HK-2 (cell line): ENCODE data around the gene SPEG.

Experiments used
- DNase-seq: peaks from one replicate; pipeline ENCODE4 v3.0.0-alpha.2; 2018; ENCODE audit not compliant: unreplicated experiment

The SPEG gene

DNA sequence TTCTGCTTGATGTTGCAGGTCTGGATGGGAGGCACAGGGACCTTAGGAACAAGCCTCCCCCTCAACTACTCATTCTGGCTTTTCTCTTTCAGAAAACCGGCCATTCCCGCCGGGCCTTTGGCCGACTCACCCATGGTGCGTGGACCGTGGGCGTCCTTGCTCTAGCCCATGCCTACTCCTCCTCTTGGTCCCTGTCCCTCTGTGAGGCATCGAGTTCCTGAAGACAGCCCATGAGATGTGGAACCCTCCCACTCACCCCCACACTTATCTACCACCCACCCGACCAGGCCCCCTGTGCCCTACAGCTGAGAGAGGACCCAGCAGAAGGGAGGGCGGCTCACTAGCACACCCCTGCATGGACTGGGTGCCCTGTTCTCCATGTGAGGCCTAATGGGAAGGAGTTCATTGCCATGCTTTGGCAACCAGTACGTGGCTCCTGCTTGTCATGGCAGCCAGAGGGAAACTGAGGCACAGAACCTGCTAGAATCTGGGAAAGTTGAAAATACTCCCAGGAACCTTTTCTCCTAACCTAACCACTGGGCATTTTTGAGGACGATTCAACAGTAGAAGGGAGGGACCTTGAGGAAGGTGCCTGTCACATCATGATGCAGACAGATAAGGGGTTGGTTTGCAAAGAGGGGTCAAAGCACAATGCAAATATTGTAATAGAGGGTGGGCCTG is 8.5 kb downstream of the SPEG start:
- DNase-seq, result no peak

DNA sequence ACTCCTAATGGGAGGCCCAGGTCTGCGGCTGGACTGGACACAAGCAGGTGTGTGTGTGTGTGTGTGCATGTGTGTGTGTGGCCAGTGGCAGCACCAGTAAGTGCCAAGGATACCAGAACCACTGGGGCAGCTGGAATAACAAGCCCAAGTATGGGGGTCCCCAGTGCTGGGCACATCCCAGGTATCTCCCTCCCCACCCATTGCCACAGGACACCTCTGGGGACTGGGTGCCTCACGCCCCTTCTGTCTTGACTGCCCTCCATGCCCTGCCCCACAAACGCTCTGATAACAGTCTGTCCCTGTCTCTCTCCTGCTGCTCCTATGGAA is 9.0 kb downstream of the SPEG start:
- DNase-seq, result no peak

DNA sequence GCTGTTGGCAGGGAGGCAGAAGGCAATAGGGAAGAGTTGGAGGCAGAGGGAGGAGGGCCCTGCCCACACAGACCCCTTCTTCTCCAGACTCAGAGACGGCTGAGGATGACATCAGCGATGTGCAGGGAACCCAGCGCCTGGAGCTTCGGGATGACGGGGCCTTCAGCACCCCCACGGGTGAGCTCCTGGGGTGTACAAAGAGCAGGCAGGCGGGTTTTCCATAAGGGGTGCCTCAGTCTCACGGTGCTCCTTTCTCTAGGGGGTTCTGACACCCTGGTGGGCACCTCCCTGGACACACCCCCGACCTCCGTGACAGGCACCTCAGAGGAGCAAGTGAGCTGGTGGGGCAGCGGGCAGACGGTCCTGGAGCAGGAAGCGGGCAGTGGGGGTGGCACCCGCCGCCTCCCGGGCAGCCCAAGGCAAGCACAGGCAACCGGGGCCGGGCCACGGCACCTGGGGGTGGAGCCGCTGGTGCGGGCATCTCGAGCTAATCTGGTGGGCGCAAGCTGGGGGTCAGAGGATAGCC is 10.0 kb downstream of the SPEG start:
- no peak for DNase-seq

DNA sequence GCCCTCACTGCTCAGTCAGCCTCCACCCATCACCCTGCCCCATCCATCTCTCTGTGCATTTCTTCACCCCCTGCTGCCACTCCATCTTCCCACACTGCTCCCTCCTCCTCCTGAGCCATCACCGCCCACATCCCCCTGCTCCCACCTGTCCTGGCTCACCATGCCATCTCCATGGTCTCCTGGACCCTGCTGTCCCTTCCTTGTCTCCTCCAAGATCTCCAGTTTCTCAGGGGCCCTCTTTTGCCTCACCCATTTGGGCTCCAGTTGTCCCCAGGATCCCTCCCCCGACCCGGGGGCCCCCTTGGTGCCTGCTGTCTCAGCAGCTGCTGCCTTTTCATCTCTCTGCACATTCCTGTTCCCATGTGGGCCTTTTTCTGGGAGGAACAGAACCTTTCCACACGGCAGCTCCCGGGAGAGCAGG is 10.6 kb downstream of the SPEG start:
- no peak for DNase-seq

DNA sequence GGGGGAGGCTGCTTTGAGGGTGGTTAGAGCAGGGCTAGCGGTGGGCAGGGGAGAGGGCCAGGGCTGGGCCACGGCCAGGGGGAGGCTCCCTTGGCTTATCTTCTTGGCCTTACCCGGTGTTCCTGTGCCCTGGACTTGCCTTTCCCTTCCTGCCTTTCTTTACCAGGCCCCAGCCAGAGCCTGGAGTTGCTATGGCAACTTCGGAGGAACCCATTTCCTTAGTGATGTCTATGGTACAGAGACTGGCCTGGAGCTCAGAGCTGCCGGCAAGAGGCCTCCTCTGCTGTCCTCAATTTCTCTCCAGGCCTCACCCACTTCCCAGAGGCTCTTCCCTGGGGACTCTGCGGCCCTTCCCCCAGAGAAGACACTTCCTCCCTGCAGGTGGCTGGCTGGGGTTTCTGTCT is 11.5 kb downstream of the SPEG start:
- peak; percentile 24 for DNase-seq

DNA sequence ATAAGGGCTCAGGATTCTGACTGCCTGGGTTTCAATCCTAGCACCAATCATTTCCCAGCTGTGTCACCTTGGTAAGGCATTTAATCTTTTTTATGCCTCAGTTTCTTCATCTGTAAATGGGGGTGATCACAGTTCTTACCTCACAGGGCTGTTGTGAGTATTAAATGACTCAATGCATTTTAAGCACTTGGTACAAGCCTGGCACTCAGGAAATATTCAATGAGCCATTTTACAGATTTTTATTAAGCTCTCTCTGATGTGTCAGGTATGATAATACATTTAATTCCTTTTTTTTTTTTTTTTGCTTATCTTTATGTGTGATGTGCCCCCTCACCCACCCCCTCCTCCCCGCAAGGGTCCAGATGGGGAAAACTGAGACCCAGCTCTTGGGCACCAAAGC is 12.0 kb downstream of the SPEG start:
- no peak for DNase-seq

DNA sequence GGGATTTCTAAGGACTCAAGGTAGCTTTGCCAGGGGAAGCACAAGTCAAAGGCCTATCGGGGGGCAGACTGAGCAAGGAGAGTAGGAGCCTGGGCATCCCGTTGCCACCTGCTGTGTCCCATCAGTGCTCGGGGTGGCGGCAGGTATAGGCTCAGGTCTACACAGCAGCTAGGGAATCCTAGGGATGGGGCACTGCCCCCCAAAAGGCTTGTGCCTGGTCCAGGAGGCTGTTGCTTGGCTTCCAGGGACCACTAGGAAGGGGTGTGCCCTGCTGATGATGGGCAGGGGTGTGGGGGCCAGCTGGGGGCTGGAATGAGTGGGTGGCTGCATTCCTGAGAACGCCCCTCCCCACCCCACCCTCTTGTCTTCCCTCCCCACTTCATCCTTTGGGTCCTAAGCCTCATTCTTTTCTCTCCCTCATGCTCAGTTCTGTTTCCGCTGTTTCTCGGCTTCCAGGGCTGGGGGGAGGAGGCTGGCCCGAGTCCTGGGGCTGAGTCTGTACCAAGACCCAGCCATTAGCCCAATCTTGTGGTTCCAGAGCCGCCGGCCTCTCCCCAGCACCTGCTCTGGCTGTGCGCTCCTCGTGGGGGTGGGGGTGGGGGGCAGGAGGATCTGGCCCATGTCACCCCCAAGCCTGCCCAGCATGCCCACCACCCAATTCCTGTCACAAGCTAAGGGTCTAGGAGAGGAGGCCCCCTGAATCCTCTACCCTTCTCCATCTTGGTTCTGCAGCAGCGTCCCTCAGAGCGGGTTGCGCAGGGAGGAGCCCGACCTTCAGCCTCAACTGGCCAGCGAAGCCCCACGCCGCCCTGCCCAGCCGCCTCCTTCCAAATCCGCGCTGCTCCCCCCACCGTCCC is 12.8 kb downstream of the SPEG start:
- DNase-seq, result no peak

DNA sequence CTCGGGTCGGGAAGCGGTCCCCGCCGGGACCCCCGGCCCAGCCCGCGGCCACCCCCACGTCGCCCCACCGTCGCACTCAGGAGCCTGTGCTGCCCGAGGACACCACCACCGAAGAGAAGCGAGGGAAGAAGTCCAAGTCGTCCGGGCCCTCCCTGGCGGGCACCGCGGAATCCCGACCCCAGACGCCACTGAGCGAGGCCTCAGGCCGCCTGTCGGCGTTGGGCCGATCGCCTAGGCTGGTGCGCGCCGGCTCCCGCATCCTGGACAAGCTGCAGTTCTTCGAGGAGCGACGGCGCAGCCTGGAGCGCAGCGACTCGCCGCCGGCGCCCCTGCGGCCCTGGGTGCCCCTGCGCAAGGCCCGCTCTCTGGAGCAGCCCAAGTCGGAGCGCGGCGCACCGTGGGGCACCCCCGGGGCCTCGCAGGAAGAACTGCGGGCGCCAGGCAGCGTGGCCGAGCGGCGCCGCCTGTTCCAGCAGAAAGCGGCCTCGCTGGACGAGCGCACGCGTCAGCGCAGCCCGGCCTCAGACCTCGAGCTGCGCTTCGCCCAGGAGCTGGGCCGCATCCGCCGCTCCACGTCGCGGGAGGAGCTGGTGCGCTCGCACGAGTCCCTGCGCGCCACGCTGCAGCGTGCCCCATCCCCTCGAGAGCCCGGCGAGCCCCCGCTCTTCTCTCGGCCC is 13.6 kb downstream of the SPEG start:
- no peak for DNase-seq

DNA sequence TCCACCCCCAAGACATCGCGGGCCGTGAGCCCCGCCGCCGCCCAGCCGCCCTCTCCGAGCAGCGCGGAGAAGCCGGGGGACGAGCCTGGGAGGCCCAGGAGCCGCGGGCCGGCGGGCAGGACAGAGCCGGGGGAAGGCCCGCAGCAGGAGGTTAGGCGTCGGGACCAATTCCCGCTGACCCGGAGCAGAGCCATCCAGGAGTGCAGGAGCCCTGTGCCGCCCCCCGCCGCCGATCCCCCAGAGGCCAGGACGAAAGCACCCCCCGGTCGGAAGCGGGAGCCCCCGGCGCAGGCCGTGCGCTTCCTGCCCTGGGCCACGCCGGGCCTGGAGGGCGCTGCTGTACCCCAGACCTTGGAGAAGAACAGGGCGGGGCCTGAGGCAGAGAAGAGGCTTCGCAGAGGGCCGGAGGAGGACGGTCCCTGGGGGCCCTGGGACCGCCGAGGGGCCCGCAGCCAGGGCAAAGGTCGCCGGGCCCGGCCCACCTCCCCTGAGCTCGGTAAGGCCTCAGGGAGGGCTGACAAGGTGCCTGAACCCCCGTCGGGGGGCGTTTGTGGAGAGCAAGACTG is 14.2 kb downstream of the SPEG start:
- DNase-seq, result no peak

DNA sequence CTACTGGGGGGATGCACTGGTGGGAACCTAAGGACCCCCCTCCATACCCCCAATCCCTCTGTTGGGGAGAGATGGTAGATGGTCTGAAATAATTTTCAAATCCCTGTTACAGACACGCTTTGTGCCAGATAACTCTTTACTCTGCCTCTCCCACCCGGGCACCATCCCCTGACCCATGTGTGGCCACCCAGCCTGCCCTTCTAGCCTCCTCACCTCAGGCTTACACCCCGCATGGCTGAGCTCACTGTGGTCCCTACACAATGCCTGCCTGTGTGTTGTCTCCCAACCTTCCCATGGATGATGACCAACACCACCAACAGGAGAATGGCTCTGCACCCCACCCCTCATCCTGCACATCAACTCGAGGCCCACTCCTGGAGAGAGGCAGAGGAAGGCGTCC is 15.0 kb downstream of the SPEG start:
- no peak for DNase-seq

DNA sequence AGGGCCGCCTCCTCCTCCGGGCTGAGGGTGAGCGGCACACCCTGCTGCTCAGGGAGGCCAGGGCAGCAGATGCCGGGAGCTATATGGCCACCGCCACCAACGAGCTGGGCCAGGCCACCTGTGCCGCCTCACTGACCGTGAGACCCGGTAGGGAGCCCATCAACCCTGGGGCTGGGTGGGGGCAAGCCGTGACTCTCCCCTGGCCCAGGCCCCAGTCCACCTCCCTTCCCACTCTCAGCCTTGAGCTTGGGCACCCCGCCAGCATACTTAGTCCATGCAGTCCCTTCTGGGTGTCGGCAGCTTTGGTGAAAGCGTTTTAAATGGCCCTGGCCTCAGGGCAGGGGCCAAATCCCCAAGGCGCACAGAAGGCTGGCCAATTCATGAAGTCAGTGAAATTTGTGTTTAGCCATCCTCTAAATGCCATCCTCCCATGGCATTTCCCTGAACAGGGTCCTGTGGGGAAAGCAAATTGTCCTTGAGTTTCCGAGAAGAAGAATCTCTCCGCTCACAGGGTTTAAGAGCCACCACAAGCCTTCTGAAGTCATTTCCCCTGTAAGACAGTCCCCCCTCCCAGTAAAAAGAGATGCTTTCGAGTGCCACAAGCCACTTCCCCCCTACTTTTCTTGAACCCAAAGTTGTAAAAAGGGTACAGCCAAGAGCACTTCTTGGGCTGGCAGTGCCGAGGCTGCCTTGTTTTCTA is 17.2 kb downstream of the SPEG start:
- no peak for DNase-seq

DNA sequence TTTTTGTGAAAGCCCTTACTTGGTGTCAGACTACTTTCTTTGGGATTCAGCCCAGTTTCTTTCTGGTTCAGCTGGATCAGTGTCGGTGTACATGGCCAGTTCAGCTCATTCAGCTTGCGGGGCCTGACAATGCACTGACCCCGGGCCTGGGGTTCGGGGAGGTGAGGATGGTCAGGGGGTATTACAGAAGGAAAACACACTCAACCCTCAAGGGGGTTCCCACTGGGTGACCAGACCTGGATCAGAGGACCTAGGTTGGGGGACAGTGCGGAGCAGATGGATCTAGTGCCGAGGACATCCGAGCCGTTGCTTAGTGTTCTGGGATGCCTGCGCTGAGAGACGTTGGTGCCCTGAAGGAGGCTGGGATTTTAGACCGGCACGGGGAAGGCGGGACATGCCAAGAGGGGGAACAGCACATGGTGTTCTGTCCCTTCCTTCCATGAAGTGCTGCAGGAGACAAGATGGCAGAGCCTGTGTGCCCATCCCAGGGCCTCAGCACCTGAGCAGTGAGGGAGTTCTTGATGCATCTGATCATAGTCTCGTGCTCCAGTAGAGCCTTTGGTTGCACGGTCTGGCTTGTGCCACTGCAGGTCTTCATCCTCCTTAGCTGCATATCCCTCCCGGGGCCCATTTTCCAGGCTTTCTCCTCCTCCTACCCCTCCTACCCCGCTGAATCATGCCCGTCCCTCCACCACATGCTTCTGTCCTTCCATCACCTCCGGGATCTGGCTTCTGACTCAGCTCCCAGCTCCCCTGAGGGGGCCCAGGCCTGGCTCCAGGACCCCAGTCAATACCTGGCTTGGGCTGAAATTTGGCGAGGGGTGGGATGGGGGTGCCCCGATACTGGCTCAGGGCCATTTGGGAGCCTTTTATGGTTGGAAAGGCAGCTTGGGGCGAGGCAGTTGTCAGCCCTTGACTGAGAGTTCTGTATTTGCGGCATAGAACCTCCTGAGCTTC is 18.0 kb downstream of the SPEG start:
- DNase-seq, result peak; percentile 92

DNA sequence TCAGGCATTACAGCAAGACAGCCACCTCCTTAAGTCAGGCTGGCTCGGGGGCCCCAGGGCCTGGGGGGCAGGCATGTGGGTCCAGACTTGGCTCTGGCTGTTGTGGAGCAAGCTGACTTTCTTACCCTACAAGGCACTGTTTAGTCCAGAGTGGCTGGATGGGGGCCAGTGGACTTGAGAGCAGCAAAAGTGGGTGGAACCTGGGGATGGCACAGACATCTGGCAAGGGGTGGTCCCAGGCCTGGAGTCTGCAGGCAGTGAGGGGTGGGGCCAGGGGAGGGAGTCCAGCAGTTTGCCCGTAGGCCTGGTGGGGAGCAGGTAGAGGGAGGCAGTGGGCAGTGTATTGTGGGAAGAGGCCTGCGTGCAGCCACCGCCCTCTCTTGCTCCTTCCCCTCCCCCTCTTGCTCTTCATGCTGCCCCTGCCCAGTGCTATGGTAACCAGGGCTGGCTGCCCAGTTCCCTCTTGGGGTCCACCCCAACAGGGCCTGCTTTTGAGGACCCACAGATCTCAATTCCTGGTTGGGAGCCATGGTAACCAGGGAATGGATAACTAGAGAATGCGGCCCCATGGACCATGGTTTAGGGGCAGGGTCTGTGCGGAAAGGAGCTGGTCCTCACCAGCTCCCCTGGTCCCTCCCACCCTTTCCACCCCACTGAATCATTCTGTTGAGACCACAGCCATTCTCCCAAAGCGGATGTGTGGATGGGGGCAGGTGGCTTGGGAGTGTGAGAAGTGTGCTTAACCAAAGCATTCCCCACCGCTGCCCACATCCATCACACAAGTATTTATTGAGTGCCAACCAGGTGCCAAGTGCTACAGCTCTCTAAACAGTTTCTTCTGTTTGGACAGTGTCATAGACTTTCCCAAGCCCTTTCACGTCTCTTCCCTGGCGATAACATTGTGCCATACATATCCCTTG is 19.3 kb downstream of the SPEG start:
- DNase-seq, result peak; percentile 86

DNA sequence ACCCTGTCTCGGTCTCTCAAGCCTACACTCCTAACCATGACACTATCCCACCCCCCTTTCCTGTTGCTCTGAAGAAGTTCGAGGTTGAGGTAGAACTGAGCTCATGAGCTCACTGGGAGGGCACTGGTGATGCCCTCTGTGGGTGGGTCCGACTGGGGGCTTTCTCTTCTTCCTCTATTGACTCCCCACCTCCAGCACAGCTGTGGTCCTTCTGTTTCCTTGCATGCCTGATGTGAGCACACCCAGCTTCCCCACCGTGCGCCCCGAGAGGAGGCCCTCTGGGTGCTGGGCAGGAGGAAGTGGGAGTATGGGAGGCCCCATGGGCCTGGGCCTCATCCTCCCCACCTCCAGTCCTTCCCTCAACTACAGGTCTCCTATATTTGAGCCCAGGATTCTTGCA is 20.9 kb downstream of the SPEG start:
- no peak for DNase-seq

DNA sequence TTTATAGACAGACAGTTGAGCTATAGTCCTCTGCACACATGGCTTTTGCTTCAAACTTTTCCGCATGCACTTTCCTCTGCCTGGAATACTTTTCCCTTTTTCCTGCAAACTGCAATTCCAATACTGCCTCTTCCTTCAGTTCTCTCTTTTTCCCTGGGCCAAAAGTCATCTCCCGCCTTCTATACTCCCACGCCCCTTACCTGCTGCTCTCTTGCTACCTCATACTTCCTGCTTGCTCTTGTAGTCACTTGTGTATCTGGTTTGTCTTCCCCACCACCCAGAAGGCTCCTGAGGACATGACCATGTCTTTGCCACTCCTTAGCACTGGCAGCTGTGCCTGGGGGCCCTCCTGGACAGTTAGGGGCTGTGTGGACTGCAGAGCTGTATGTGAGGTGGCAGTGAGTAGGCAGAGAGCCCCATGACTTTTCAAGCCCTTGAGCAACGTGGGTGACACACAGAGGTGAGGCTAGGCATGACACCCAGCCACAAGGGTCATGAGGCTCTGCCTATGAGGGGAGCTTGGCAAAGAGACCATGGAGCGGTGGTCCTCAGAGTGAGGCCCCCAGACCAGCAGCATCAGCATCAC is 23.2 kb downstream of the SPEG start:
- DNase-seq, result peak; percentile 27

DNA sequence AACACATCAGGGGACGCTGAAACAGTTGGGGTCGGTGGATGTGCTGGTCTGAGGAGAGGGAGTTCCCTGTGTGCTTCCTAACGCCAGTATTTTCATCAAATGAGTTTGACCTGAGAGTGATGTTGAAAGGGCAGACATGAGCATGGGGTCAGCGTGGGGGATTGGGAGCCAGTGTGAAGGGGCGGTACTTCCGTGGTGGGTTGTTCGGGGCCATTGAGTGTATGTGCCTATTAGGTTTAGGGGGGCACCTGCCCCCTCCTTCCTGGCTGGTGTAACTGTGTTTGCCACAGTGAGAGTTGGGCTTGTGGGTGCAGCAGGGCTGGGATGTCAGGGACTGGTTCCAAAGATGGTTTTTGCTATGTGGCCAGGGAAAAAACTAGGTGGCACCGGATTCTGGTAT is 24.4 kb downstream of the SPEG start:
- no peak for DNase-seq

DNA sequence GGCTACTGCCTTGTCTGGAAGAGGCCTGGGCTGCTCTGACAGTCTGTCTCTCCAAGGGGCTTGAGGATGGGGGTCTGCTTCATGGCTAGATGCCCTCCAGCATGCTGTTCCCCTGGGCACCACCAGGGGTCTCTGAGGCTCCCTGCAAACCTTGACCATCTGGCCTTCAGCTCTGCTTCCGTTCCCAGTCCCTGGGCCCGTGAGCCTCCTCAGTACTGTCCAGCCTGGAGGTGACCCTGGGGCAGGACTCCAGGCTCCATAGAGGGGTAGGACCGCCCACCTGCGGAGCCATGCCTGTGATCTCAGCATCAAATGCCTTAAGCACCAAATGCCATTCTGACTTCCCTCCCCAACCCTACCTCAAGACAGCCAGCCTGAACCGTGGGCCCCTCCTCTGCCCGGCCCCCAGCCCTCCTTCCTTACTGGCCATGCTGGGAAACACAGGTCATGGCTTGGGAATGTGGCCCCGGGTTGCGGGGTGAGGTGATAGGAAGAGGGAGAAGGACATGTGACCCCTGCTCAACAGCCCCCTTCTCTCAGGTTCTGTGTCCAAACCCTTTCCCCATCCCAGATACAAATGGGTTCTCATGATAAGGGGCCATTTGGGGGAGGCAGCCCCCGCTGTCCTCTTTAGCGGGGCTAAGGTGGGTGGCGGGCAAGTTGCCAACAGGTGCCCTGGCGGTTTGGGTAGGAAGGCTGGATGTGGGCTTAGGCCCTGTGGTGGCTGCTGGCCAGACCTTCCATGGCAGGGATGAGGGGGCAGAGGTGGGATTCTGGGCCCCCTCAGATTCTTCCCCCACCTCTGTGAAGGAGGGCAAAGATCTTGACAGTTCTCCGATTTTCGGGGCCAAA is 25.0 kb downstream of the SPEG start:
- DNase-seq, result peak; percentile 66

DNA sequence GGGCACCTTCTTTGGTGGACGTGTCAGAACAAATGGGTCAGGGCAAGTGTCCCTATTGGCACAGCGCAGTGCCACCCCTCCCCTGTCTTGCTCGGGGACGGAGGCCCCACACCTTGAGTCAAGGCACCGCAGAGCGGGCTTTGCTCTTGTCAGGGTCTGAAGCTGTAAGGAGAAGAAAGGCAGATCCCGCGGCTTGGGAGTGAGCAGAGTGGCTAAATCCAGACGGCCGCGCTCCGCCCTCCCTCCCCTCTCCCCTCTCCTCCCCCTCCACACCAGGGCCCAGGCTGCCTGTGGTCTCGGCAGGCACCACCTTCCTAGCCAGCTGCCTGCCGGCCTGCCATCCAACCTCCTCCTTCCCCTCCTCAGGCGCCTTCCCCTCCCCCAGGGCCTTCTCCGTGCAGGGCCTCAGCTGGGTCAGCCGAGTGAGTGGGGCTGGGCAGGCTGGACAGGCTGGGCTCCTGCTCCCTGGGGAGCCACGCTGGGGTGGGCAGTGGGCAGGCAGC is 25.8 kb downstream of the SPEG start:
- DNase-seq, result peak; percentile 69
